Muscle of arm (tissue), 12 donors: Measurements from ENCODE around the gene UCK1. TPM values are rescaled to one million over a fixed set of nuclear protein-coding genes. Genes with fewer than 3 reads are reported as not detected.

Experiments used
- DNase-seq: peaks from one replicate; pipeline ENCODE4 v3.0.0-alpha.2; 2013
- polyA plus RNA-seq, 12 donors: library from polyadenylated mRNA; unstranded; fragments of 120-200 nt; gene quantifications; one replicate each; pipeline ENCODE4 v1.2.1, GENCODE V29; 2013; ENCODE audit not compliant: insufficient read length in 12 of 12

The UCK1 gene
- polyA plus RNA-seq, 12 donors = 21.7 to 38.0 (median 23.7) TPM; not detected in 1

DNA sequence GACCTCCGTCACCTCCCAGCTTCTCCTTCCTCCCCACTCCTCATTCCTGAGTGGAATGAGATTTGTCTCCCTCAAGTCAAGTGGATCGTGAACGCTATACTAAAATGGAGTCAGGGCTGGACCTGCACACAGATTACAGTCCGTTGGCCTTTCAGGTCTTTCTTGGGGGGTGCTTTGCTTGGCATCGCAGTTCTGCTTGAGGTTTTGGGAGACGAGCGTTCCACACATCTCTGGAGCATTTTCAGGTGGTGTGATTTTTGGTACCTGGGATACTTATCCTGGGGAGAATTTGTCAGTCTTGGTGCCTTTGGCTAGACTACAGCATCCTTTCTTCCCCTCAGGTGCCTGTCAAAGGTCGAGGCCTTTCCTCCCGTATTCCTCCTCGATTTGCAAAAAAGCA is 52.2 kb downstream of the UCK1 start:
- DNase-seq = no peak

DNA sequence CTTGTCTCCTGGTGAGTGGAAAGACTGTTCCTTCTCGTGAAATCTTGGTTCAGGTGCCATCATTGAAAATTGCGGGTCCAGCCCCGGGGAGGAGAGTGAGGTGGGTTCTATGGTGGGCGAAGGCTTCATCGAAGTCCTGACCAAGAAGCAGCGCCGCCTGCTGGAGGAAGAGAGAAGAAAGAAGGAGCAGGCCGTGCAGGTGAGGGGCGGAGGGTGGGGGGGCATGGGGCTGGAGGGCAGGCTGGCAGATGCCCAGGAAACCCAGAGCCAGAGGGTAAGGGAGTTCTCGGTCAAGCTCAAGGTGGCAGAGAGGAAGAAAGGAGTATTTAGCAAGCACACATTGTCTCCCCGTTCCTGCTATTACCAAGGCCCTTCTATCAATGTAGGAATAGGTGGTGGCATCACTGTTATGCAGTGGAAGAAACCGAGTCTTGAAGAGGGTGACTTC is 52.6 kb downstream of the UCK1 start:
- peak; percentile 21 for DNase-seq

DNA sequence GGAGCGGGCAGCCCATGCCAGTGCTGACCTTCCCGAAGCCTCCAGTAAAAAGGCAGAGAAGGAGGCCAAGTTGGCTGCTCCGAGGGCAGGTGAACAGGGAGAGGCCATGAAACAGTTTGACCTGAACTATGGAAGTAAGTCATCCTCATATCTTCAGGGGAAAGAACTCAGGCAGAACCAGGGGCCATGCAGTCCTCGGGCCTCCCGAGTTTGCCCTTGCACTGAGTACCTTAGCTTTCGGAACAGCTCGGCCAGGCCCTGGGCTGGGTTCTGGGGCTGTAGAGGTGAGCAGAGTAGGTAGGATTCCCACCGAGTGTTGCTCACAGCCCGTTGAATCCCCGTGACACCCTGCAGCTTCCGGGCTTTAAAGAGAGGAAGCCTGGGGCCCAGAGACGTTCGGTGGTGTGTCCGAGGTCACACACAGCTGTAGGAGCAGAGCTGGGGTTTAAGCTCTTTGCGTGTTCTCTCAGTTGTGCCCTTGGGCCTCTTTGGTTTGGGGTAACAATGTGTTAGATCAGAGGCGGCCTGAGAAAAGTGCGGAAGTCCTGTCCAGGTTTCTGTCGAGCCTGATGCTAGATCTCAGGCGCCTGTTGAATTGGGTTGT is 53.1 kb downstream of the UCK1 start:
- DNase-seq = no peak

DNA sequence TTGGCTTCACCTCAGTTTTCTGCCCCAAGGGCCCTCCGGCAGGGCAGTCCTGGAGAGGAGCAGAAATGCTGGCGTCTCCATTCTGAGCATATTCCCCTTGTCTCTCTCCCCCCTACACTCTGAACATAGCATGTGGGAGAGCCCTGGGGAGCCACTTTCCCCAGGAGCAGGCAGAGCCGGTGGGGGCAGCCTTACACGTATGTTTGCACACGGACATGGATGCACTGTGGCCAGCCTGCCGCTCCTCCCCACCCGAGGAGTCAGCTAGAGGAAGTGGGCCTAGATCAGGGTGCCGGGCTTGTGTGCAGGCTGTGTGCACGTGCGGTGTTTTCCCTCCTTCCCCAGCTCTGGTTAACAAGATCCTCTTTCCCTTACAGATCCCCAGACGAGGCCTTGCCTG is 53.7 kb downstream of the UCK1 start:
- DNase-seq = no peak

DNA sequence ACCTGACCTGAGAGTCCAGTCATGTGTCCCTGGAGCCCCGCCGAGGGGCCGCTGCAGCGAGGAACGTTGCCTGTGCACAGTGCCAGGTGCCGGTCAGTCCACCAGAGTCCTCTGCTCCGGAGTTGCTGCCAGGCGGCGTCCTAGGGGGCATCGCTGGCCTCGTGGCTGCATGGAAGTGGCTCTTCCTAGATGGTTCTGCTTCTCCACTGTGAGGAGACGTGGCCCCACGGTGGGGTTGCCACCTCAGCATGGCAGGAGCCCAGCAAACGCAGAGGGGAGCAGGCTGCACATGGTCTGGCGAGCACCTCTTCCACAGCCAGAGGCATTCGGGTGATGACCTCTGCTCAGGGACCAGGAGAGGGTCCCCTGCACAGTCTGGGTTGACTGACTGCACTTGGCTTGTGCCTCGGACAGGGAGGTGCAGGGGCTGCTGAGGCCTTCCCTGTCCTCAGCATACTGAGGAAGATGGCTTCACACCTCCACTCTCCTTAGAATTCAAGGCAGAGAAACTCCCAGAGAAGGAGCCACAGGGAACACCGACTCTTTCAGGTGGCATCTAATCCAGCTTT is 54.2 kb downstream of the UCK1 start:
- DNase-seq = no peak

DNA sequence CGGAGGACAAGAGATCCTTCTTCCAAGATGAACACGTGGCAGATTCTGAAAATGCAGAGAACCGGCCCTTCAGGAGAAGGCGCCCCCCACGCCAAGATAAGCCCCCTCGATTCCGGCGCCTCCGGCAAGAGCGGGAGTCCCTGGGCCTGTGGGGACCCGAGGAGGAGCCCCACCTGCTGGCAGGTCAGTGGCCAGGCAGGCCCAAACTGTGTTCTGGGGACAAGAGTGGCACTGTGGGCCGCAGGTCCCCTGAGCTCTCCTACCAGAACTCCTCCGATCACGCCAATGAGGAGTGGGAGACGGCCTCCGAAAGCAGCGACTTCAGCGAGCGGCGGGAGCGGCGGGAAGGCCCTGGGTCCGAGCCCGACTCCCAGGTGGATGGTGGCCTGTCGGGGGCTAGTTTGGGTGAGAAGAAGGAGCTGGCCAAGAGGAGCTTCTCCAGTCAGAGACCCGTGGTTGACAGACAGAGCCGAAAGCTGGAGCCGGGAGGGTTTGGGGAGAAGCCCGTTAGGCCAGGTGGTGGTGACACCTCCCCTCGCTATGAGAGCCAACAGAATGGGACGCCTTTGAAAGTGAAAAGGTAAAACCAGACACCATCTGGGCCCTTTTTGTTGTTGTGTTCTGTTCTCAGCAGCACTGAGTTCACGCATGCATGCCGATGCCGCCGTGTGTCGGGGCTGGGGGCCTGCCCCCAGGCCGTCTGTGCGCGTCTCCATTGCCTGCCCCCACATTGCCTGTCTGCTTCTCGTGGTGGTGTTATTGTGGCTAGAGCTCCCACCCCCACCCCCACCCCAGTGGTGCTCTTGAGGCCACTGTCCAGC is 54.9 kb downstream of the UCK1 start:
- DNase-seq = no peak

DNA sequence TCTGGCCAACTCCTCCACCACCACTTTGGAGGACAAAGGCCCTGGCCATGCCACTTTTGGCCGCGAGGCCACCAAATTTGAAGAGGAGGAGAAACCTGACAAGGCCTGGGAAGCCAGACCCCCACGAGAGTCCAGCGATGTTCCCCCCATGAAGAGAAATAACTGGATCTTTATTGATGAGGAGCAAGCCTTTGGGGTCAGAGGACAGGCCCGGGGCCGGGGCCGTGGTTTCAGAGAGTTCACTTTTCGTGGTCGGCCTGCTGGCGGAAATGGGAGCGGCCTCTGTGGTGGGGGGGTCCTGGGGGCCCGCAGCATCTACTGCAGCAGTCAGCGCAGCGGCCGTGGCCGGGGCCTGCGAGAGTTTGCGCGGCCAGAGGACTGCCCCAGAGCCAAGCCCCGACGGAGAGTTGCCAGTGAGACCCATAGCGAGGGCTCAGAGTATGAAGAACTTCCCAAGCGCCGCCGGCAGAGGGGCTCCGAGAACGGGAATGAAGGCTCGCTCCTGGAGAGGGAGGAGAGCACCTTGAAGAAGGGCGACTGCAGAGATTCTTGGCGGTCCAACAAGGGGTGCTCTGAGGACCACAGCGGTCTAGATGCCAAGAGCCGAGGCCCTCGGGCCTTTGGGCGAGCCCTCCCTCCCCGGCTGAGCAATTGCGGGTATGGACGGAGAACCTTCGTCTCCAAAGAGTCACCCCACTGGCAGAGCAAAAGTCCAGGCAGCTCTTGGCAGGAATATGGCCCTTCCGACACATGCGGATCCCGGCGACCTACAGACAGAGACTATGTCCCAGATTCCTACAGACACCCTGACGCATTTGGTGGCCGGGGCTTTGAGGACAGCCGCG is 55.7 kb downstream of the UCK1 start:
- no peak for DNase-seq

DNA sequence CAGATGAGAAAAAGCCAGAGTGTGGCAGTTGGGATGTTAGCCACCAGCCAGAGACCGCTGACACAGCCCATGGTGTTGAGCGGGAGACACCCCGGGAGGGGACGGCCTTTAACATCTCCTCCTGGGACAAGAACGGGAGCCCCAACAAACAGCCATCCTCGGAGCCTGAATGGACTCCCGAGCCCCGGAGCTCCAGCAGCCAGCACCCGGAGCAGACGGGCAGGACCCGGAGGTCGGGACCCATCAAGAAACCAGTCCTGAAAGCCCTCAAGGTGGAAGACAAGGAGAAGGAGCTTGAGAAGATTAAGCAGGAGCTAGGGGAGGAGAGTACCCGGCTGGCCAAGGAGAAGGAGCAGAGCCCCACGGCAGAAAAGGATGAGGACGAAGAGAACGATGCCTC is 56.4 kb downstream of the UCK1 start:
- no peak for DNase-seq

DNA sequence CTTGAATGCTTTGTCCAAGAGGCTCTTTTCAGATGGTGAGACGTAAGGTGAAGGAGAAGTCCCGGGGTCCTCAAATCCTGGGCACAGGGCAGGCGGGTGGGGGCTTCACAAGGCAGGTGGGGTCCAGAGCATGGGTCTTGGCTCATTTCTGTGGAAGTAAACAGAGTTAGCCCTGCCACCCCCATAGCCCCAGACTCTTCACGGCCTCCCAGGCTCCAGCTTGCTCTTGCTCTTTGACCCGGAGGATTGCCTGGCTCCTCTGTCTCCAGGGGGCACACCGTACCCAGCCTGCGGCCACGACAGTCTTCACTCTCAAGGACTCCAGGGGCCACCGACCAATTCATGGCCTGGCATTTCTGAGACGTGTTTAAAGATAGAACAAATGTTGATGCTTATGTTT is 57.2 kb downstream of the UCK1 start:
- no peak for DNase-seq

Other genes starting within 250 kb of the UCK1 start
- 10 to 100 TPM in 11 of 12 donors, not detected in 1; 10.8 to 52.6 (median 29.8) TPM for gene PLPP7, start 241.5 kb downstream of the UCK1 start, polyA plus RNA-seq
- 100 to 1,000 TPM in 11 of 12 donors, 10 to 100 TPM in 1; 96.2 to 239 (median 143) TPM for gene PRRC2B, start 137.2 kb downstream of the UCK1 start, polyA plus RNA-seq
- 10 to 100 TPM in 11 of 12 donors, not detected in 1; 17.4 to 31.8 (median 23.3) TPM for gene POMT1, start 28.3 kb downstream of the UCK1 start, polyA plus RNA-seq
- under 1 TPM in 2 of 12 donors, not detected in 10; 0.09 to 0.17 TPM for gene PRRT1B, start 14.3 kb upstream of the UCK1 start, polyA plus RNA-seq
- gene RAPGEF1, start 208.8 kb upstream of the UCK1 start, polyA plus RNA-seq = 100 to 1,000 TPM in 2 of 12 donors, 10 to 100 TPM in 9, not detected in 1; 68.2 to 123 (median 82.8) TPM